Measurements from ENCODE around the gene ZNF584.

DNA sequence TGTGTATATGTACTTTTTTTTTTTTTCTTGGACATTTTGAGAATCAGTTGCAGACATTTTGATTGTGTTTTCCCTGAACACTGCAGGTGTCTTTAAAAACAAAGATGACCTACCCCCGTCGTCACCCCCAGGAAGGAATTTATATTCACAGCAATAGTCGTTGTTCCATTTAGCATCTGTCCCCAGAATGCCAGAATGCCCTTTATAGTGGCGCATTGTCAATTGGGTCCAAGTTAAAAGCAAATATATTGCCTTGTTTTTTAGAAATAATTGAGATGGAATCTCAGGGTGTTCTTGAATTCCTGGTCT lies 14.8 kb upstream of the ZNF584 start:
- TF ChIP-seq CTCF (conservative IDR thresholded peaks at IDR 0.05) (no peak), EZH2 (IDR thresholded peaks at IDR 0.05; ENCODE audit: low read depth) (no peak)
